ENCODE data around the gene CDKAL1. TPM values are rescaled to one million over a fixed set of nuclear protein-coding genes. Genes with fewer than 3 reads are reported as not detected.

Gene CDKAL1
- total RNA-seq, 1 donor from 2014 or later = 11.3 TPM

GRCh38 chr6:20564777-20565176, 30.5 kb downstream of the CDKAL1 start:
- Histone ChIP-seq H3K27ac (no peak overlapping the region), H3K4me3 (no peak overlapping the region), H3K4me1 (no peaks in the 10 kb centered on the region), H3K27me3 (no peaks in the 10 kb centered on the region), H3K9me3 (no peaks in the 10 kb centered on the region), H3K36me3 (no peaks in the 10 kb centered on the region)
- TF ChIP-seq POLR2AphosphoS5 (IDR thresholded peaks at IDR 0.05; ENCODE audit: insufficient read depth in 1 of 2, low read depth in 1 of 2) (no peak), POLR2A (IDR thresholded peaks at IDR 0.05) (no peak), CTCF (IDR thresholded peaks at IDR 0.05) (no peak)
- intact Hi-C loops (cut with DNase I) = no loop called here
- DNase-seq (ENCODE audit: extremely low spot score in 2 of 2) = no peak

- Histone ChIP-seq H3K27ac (no peak overlapping the region), H3K27me3 (no peaks in the 10 kb centered on the region), H3K4me1 (no peaks in the 10 kb centered on the region), H3K4me3 (no peak overlapping the region), H3K9me3 (no peaks in the 10 kb centered on the region), H3K36me3 (no peaks in the 10 kb centered on the region)
- DNase-seq (ENCODE audit: extremely low spot score in 2 of 2) = no peak
- no peak for TF ChIP-seq CTCF (IDR thresholded peaks at IDR 0.05)
- no peak for TF ChIP-seq POLR2AphosphoS5 (IDR thresholded peaks at IDR 0.05; ENCODE audit: insufficient read depth in 1 of 2, low read depth in 1 of 2)
- no peak for TF ChIP-seq POLR2A (IDR thresholded peaks at IDR 0.05)
- intact Hi-C loops (cut with DNase I) = no loop called here
Measured at GRCh38 chr6:20565342-20565741, 31.1 kb downstream of the CDKAL1 start.

GRCh38 chr6:20566109-20566508, 31.9 kb downstream of the CDKAL1 start:
- TF ChIP-seq POLR2A (IDR thresholded peaks at IDR 0.05) (no peak), POLR2AphosphoS5 (IDR thresholded peaks at IDR 0.05; ENCODE audit: insufficient read depth in 1 of 2, low read depth in 1 of 2) (no peak), CTCF (IDR thresholded peaks at IDR 0.05) (no peak)
- H3K27ac ChIP-seq = no peak overlapping the region
- no peaks in the 10 kb centered on the region for H3K4me1 ChIP-seq
- no peaks in the 10 kb centered on the region for H3K9me3 ChIP-seq
- no peaks in the 10 kb centered on the region for H3K27me3 ChIP-seq
- DNase-seq (ENCODE audit: extremely low spot score in 2 of 2) = no peak
- no peak overlapping the region for H3K4me3 ChIP-seq
- H3K36me3 ChIP-seq = no peaks in the 10 kb centered on the region
- intact Hi-C loops (cut with DNase I) = no loop called here

- no peak for DNase-seq (ENCODE audit: extremely low spot score in 2 of 2)
- TF ChIP-seq POLR2A (IDR thresholded peaks at IDR 0.05) = no peak
- TF ChIP-seq CTCF (IDR thresholded peaks at IDR 0.05) = no peak
- no peak for TF ChIP-seq POLR2AphosphoS5 (IDR thresholded peaks at IDR 0.05; ENCODE audit: insufficient read depth in 1 of 2, low read depth in 1 of 2)
- Histone ChIP-seq H3K4me1 (peaks cover 10% of the 10 kb centered on the region), H3K4me3 (no peak overlapping the region), H3K36me3 (no peaks in the 10 kb centered on the region), H3K27me3 (no peaks in the 10 kb centered on the region), H3K9me3 (no peaks in the 10 kb centered on the region), H3K27ac (no peak overlapping the region)
- intact Hi-C loops (cut with DNase I) = no loop called here
Measured at GRCh38 chr6:20569000-20569610, 34.8 kb downstream of the CDKAL1 start.

- Histone ChIP-seq H3K4me1 (peaks cover 10% of the 10 kb centered on the region), H3K27ac (no peak overlapping the region), H3K27me3 (no peaks in the 10 kb centered on the region), H3K36me3 (no peaks in the 10 kb centered on the region), H3K4me3 (no peak overlapping the region), H3K9me3 (no peaks in the 10 kb centered on the region)
- intact Hi-C loops (cut with DNase I) = no loop called here
- no peak for TF ChIP-seq POLR2A (IDR thresholded peaks at IDR 0.05)
- no peak for TF ChIP-seq POLR2AphosphoS5 (IDR thresholded peaks at IDR 0.05; ENCODE audit: insufficient read depth in 1 of 2, low read depth in 1 of 2)
- TF ChIP-seq CTCF (IDR thresholded peaks at IDR 0.05) = no peak
- no peak for DNase-seq (ENCODE audit: extremely low spot score in 2 of 2)
Measured at GRCh38 chr6:20571261-20571660, 37.0 kb downstream of the CDKAL1 start.

All from vagina (tissue), 2 donors.